WERI-Rb-1 (cell line): ENCODE results near the gene SLC4A5.
A peak's percentile ranks its signal among the peaks of the same experiment; 100 is the strongest.

Experiments
- DNase-seq: peaks from one replicate; pipeline ENCODE4 v3.0.0-alpha.2; 2020
- H3K27ac ChIP-seq: fragments of 250-450 bp; sonication (Bioruptor Pico); 2 replicates; pipeline ENCODE4 v1.5.1; 2020; ENCODE audit warnings: mild to moderate bottlenecking, moderate library complexity
- H3K27me3 ChIP-seq: fragments of 250-450 bp; sonication (Bioruptor Pico); 2 replicates; pipeline ENCODE4 v1.5.1; 2021; ENCODE audit warnings: mild to moderate bottlenecking, low read depth, moderate library complexity; ENCODE audit not compliant: insufficient read depth, severe bottlenecking
- H3K36me3 ChIP-seq: fragments of 250-450 bp; sonication (Bioruptor Pico); 2 replicates; pipeline ENCODE4 v1.5.1; 2020; ENCODE audit warnings: mild to moderate bottlenecking, moderate library complexity
- H3K4me3 ChIP-seq: 2 replicates; pipeline ENCODE4 v1.5.1; 2011; ENCODE audit warnings: low read depth, mild to moderate bottlenecking, control low read depth, low read length
- H3K9me3 ChIP-seq: fragments of 250-450 bp; sonication (Bioruptor Pico); 2 replicates; pipeline ENCODE4 v1.5.1; 2021; ENCODE audit warnings: mild to moderate bottlenecking, moderate library complexity; ENCODE audit not compliant: severe bottlenecking
- TF ChIP-seq, protein P1 (sequence below): IDR thresholded peaks from 2 replicates; pipeline ENCODE4 v1.5.1; 2011; ENCODE audit warnings: low read depth, mild to moderate bottlenecking, control low read depth, inconsistent platforms, low read length

The SLC4A5 gene

DNA sequence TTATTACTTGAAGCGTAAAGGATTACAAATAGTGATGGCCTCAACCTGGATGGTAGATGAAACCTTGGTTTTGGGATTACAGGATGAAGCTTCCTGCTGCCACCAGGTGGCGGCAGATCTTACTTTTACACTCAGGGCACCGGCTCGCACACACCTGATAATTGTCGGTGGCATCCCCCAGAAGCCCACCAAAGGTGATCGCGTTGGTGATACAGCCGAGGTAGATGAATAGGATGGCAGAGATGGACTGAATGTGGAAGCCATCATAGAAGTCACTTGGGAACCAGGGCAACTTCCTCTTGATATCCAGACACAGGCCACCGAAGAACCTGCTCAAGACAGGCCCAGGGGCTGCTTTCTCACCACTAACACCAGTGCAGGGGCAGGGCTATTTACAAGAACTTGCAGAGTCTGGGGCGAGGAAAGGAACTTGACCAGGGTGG, 93.0 kb downstream of the SLC4A5 start:
- TF ChIP-seq, protein P1, sequence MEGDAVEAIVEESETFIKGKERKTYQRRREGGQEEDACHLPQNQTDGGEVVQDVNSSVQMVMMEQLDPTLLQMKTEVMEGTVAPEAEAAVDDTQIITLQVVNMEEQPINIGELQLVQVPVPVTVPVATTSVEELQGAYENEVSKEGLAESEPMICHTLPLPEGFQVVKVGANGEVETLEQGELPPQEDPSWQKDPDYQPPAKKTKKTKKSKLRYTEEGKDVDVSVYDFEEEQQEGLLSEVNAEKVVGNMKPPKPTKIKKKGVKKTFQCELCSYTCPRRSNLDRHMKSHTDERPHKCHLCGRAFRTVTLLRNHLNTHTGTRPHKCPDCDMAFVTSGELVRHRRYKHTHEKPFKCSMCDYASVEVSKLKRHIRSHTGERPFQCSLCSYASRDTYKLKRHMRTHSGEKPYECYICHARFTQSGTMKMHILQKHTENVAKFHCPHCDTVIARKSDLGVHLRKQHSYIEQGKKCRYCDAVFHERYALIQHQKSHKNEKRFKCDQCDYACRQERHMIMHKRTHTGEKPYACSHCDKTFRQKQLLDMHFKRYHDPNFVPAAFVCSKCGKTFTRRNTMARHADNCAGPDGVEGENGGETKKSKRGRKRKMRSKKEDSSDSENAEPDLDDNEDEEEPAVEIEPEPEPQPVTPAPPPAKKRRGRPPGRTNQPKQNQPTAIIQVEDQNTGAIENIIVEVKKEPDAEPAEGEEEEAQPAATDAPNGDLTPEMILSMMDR = peak; percentile 86
- H3K9me3 ChIP-seq = no peaks in the 10 kb centered on the region
- H3K27ac ChIP-seq = no peak overlapping the region
- H3K4me3 ChIP-seq = no peak overlapping the region
- no peaks in the 10 kb centered on the region; the same call in none of the 2 replicates for H3K36me3 ChIP-seq
- no peaks in the 10 kb centered on the region for H3K27me3 ChIP-seq
- DNase-seq = peak; percentile 63

DNA sequence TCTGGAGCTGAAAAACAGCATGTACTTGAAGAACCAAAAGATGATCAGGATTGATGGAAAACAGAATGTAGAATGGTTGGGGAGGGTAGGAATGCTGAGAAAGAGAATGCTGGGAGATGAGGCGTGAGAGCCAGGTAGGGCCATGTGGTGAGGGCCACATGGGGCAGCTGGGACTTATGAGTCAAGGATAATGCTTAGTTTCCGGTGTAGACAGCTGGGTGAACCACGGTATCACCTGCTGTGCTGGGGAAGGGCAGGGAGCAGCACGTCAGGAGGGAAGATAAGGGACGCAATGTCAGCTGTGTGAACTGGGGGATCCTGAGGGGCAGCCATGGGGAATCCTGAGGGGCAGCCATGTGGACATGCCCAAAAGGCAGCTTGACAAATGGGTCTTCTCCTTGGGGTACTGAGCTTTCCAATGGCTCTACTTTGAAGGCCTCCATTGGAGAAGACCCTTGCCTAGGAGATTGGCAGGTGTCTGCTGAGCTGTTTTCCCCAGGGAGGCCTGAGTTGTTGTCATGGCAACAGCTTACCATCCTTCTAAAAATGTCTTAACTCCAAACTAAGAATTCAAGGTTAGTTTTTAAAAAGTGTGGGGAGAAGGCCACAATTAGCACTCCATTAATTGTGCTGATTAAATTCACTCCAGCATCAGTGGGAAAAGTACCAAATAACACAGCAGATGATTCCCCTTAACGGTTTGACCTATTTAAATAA, 93.7 kb downstream of the SLC4A5 start:
- Histone ChIP-seq H3K27me3 (no peaks in the 10 kb centered on the region), H3K9me3 (no peaks in the 10 kb centered on the region), H3K27ac (no peak overlapping the region), H3K4me3 (no peak overlapping the region), H3K36me3 (no peaks in the 10 kb centered on the region; the same call in none of the 2 replicates)
- peak; percentile 40 for DNase-seq
- TF ChIP-seq, protein P1 = no peak

DNA sequence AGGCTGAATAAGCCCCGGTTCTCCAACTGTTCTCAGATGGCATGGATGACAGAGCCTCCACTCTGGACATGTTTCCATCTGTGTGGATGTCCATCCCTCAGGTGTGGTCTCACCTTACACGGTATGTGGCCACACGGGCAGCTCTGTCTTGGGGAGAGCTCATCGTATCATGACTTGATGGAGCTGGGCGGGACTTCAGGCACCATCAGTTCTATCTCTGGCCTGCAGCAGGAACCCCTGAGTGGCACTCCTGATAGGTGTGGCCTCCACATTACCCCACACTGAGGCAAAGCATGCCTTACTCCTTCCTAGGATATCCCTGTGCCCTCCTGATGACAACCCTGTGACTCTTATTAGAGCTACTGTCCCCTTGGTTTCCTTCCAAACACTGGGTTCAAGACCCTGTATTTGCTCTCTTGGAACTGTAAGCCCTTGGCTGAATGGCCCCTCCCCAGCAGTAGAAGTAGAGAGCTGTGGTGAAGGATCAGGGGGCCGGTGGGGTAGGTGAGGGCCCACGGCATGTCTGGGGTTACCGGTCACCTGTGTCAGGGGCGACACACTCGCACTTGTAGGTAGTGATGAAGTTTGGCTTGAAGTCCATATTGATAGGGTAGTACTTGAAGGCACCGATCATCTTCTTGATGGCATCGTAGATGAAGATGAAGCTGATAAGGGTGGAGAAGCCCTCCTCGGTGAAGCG, 96.6 kb downstream of the SLC4A5 start:
- Histone ChIP-seq H3K4me3 (no peak overlapping the region), H3K27ac (no peak overlapping the region), H3K9me3 (no peaks in the 10 kb centered on the region), H3K36me3 (no peaks in the 10 kb centered on the region; the same call in none of the 2 replicates), H3K27me3 (no peaks in the 10 kb centered on the region)
- TF ChIP-seq, protein P1 = no peak
- DNase-seq = no peak

DNA sequence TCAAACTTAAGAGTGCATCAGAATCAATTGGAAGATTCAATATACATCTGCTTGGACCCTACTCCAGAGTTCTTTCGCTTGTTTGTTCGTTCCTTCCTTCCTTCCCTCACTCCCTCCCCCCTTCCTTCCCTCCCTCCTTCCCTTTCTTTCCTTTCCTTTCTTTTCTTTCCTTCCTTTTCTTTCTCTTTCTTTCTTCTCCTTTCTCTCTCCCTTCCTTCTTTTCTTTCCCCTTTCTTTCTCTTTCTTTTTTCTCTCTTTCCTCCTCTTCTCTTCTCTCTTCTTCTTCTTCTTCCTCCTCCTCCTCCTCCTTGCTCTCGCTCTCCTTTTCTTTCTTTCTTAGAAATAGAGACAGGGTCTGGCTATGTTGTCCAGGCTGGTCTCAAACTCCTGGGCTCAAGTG, 98.9 kb downstream of the SLC4A5 start:
- Histone ChIP-seq H3K27ac (no peak overlapping the region), H3K27me3 (no peaks in the 10 kb centered on the region), H3K9me3 (no peaks in the 10 kb centered on the region), H3K36me3 (no peaks in the 10 kb centered on the region; the same call in none of the 2 replicates), H3K4me3 (no peak overlapping the region)
- no peak for DNase-seq
- TF ChIP-seq, protein P1 = no peak

GRCh38 chr2:74242354-74243071, 100.7 kb downstream of the SLC4A5 start:
- H3K9me3 ChIP-seq = no peaks in the 10 kb centered on the region
- no peaks in the 10 kb centered on the region; the same call in 1 of the 2 replicates for H3K36me3 ChIP-seq
- TF ChIP-seq, protein P1 = no peak
- no peak overlapping the region for H3K27ac ChIP-seq
- no peaks in the 10 kb centered on the region for H3K27me3 ChIP-seq
- no peak overlapping the region for H3K4me3 ChIP-seq
- DNase-seq = no peak
